Measurements from ENCODE around the gene PIEZO2. TPM values are rescaled to one million over a fixed set of nuclear protein-coding genes. Genes with fewer than 3 reads are reported as not detected.

Gene PIEZO2
- total RNA-seq, 1 donor from 2014 or later, result 4.2 TPM

GRCh38 chr18:10995550-10995949, 153.8 kb downstream of the PIEZO2 start:
- H3K36me3 Mint-ChIP-seq, result no peaks in the 10 kb centered on the region

GRCh38 chr18:10989486-10989885, 159.9 kb downstream of the PIEZO2 start:
- H3K4me1 ChIP-seq, result no peaks in the 10 kb centered on the region
- DNase-seq (ENCODE audit: low spot score), result no peak
- no peak overlapping the region for H3K4me3 Mint-ChIP-seq
- no peak for TF ChIP-seq EZH2 (IDR thresholded peaks at IDR 0.05)
- TF ChIP-seq CTCF (IDR thresholded peaks at IDR 0.05), result no peak
- TF ChIP-seq EZH2phosphoT487 (IDR thresholded peaks at IDR 0.05), result no peak
- no peaks in the 10 kb centered on the region for H3K27me3 ChIP-seq
- H3K4me1 Mint-ChIP-seq, result no peaks in the 10 kb centered on the region
- H3K9me3 ChIP-seq (ENCODE audit: low read depth), result peaks cover 5% of the 10 kb centered on the region
- H3K36me3 ChIP-seq, result no peaks in the 10 kb centered on the region
- H3K27me3 Mint-ChIP-seq (ENCODE audit: insufficient read depth, low read depth), result no peaks in the 10 kb centered on the region
- H3K9me3 Mint-ChIP-seq, result peaks cover 47% of the 10 kb centered on the region
- H3K27ac Mint-ChIP-seq, result no peak overlapping the region
- H3K9ac ChIP-seq, result no peak overlapping the region
- no peak overlapping the region for H3K27ac ChIP-seq
- H3F3A ChIP-seq (ENCODE audit: low read depth), result no peaks in the 10 kb centered on the region
- H3K36me3 Mint-ChIP-seq, result no peaks in the 10 kb centered on the region
- no peak overlapping the region for H3K4me2 ChIP-seq
- no peaks in the 10 kb centered on the region for H3K79me2 ChIP-seq (ENCODE audit: low read depth)
- H2AFZ ChIP-seq (replicated peaks), result no peak overlapping the region
- H4K20me1 ChIP-seq (ENCODE audit: low read depth), result no peaks in the 10 kb centered on the region
- H3K4me3 ChIP-seq, result no peak overlapping the region

More at GRCh38 chr18:10995550-10995949, 153.8 kb downstream of the PIEZO2 start:
- Histone ChIP-seq H3K27me3 (no peaks in the 10 kb centered on the region), H3K79me2 (ENCODE audit: low read depth) (no peaks in the 10 kb centered on the region), H3K36me3 (no peaks in the 10 kb centered on the region), H3F3A (ENCODE audit: low read depth) (no peaks in the 10 kb centered on the region), H3K27ac (no peak overlapping the region), H3K9me3 (ENCODE audit: low read depth) (peaks cover 9% of the 10 kb centered on the region), H2AFZ (replicated peaks) (no peak overlapping the region), H3K4me3 (no peak overlapping the region), H3K4me2 (no peak overlapping the region), H4K20me1 (ENCODE audit: low read depth) (no peaks in the 10 kb centered on the region), H3K4me1 (no peaks in the 10 kb centered on the region), H3K9ac (no peak overlapping the region)
- no peaks in the 10 kb centered on the region for H3K27me3 Mint-ChIP-seq (ENCODE audit: insufficient read depth, low read depth)
- no peak for TF ChIP-seq EZH2phosphoT487 (IDR thresholded peaks at IDR 0.05)
- no peak for TF ChIP-seq EZH2 (IDR thresholded peaks at IDR 0.05)
- no peak for TF ChIP-seq CTCF (IDR thresholded peaks at IDR 0.05)
- DNase-seq (ENCODE audit: low spot score), result no peak
- H3K4me1 Mint-ChIP-seq, result no peaks in the 10 kb centered on the region
- no peak overlapping the region for H3K4me3 Mint-ChIP-seq
- no peak overlapping the region for H3K27ac Mint-ChIP-seq
- peaks cover 41% of the 10 kb centered on the region for H3K9me3 Mint-ChIP-seq

GRCh38 chr18:10985689-10986088, 163.7 kb downstream of the PIEZO2 start:
- H4K20me1 ChIP-seq (ENCODE audit: low read depth), result no peaks in the 10 kb centered on the region
- Mint-ChIP-seq H3K27ac (no peak overlapping the region), H3K36me3 (no peaks in the 10 kb centered on the region), H3K9me3 (peaks cover 30% of the 10 kb centered on the region), H3K27me3 (ENCODE audit: insufficient read depth, low read depth) (no peaks in the 10 kb centered on the region), H3K4me3 (no peak overlapping the region), H3K4me1 (no peaks in the 10 kb centered on the region)
- H3K4me2 ChIP-seq, result no peak overlapping the region
- H3K27me3 ChIP-seq, result no peaks in the 10 kb centered on the region
- no peak overlapping the region for H3K27ac ChIP-seq
- no peak overlapping the region for H2AFZ ChIP-seq (replicated peaks)
- H3F3A ChIP-seq (ENCODE audit: low read depth), result no peaks in the 10 kb centered on the region
- no peaks in the 10 kb centered on the region for H3K4me1 ChIP-seq
- no peaks in the 10 kb centered on the region for H3K36me3 ChIP-seq
- H3K79me2 ChIP-seq (ENCODE audit: low read depth), result no peaks in the 10 kb centered on the region
- no peak overlapping the region for H3K4me3 ChIP-seq
- TF ChIP-seq EZH2 (IDR thresholded peaks at IDR 0.05) (no peak), CTCF (IDR thresholded peaks at IDR 0.05) (no peak), EZH2phosphoT487 (IDR thresholded peaks at IDR 0.05) (no peak)
- no peak overlapping the region for H3K9ac ChIP-seq
- no peak for DNase-seq (ENCODE audit: low spot score)
- peaks cover 6% of the 10 kb centered on the region for H3K9me3 ChIP-seq (ENCODE audit: low read depth)
